HG03565 (cell line): Measurements from ENCODE around the gene GTF3C6.
"Not testable (repeated sequence)": the region's sequence is repeated elsewhere in the genome, so short reads cannot be mapped to it uniquely, and the experiment has no call there.

Experiments used
- ATAC-seq: cut with Tn5 transposase; IDR thresholded peaks from one replicate; pipeline ENCODE4 v1.9.1; 2021; ENCODE audit warnings: mild to moderate bottlenecking, moderate library complexity; ENCODE audit not compliant: unreplicated experiment

Gene GTF3C6

GRCh38 chr6:110979565-110980101, 21.1 kb downstream of the GTF3C6 start:
- no peak for ATAC-seq

DNA sequence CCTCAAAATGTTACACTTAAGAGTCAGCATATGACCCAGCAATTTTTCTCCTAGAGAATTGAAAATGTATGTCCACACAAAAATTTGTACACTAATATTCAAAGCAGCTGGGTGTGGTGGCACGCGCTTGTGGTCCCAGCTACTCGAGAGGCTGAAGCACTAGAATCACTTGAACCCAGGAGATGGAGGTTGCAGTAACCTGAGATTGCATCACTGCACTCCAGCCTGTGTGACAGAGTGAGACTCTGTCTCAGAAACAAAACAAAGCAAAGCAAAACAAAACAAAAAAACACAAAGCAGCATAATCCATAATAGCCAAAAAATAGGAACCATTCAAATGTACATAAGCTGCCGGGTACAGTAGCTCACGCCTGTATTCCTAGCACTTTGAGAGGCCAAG, 21.7 kb downstream of the GTF3C6 start:
- ATAC-seq = no peak

- ATAC-seq = no peak
These were observed 22.1 kb downstream of the GTF3C6 start for GRCh38 chr6:110980648-110981047.

DNA sequence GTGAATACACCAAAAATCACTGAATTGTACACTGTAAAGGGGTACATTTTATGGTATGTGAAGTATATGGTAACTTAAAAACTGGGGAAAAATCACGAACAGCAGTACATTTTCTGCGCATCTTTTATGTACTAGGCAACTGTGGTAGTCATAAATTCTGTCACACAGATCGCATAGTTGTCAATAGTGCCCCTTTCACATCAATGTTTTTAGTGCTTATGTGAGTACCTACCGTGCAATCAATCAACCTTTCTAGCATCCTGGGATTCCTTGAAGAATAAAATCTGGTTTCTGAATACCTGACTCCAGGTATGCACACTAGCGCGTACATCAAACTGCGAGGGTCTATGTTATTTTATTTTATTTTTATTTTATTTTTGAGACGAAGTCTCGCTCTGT, 22.7 kb downstream of the GTF3C6 start:
- ATAC-seq = no peak

DNA sequence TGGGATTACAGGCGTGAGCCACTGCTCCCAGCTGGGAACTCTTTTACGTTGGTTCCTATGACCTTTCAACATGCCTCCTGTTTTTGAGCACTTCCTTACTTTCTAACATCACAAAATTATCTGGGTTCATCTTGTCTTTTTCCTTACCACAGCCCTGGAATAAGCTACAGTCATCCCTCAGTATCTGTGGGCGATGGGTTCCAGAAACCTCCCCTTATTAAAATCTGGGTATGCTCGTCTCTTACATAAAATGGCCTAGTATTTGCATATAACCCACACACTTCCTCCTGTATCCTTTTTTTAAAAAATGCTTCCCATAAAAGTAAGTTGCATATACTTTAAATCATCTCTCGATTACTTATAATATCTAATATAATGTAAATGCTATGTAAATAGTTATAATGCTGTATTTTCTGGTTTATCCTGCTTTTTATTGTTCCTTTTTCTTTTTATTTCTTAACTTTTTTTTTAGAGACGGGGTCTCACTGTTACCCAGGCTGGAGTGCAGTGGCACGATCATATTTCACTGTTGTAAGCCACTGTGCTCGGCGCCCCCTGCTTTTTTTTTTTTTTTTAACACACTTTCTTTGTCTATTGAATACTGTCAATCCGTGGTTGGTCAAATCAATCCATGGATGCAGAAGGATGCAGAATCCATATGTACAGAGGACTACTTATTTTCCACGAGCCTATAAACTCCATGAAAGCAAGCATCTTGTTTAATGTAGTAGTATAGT, 32.5 kb downstream of the GTF3C6 start:
- ATAC-seq = no peak

GRCh38 chr6:110996691-110997090, 38.2 kb downstream of the GTF3C6 start:
- ATAC-seq = no peak

DNA sequence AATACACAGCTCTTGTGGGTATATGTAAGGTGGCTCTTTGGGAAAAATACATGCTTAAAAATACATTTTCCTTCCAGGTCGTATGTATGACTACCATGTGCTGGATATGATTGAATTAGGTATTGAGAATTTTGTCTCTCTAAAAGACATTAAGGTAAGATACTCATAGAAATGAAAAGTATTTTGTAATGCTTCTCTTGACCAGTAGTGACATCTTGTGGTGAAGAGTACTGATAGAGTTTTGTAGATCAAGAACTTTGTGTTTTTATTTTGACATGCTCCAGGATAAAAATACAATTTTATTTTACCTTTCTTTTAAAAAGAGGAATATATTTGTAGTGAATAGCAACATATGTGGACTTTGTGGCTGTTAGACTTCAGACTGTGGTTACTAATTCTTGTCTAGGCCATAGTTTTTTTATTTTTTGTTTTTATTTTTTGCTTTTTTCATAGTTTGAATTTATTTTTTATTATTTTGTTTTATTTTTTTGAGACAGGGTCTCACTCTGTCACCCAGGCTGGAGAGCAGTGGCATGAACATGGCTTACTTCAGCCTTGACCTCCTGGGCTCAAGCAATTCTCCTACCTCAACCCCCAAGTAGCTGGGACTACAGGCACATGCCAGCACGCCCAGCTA, 41.2 kb downstream of the GTF3C6 start:
- ATAC-seq = no peak

GRCh38 chr6:111002350-111002749, 43.8 kb downstream of the GTF3C6 start:
- ATAC-seq = no peak

- no peak for ATAC-seq
These were observed 53.0 kb downstream of the GTF3C6 start for GRCh38 chr6:111011360-111012142.

- no peak for ATAC-seq
These were observed 53.6 kb downstream of the GTF3C6 start for GRCh38 chr6:111012143-111012452.

DNA sequence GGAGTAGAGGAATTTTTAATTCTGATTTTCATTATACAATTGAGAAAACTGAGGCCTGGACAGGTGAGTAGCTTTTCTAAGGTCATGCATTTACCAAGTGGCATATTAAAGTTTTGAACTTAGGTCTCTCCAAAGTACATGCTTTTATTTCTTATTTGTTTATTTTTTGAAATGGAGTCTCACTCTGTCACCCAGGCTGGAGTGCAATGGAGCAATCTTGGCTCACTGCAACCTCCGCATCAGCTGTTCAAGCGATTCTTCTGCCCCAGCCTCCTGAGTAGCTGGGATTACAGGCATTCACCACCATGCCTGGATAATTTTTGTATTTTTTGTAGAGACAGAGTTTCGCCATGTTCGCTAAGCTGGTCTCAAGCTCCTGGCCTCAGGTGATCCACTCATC, 54.0 kb downstream of the GTF3C6 start:
- ATAC-seq = not testable (repeated sequence)

GRCh38 chr6:111013144-111013915, 54.8 kb downstream of the GTF3C6 start:
- no peak for ATAC-seq

GRCh38 chr6:111015389-111016124, 57.1 kb downstream of the GTF3C6 start:
- no peak for ATAC-seq

GRCh38 chr6:111017241-111017640, 58.7 kb downstream of the GTF3C6 start:
- not testable (repeated sequence) for ATAC-seq
